ENCODE results near the gene ZNFX1. TPM values are rescaled to one million over a fixed set of nuclear protein-coding genes. Genes with fewer than 3 reads are reported as not detected.
A peak's percentile ranks its signal among the peaks of the same experiment; 100 is the strongest.

The ZNFX1 gene
- polyA plus RNA-seq, 1 donor from 2014 or later: 5.4 TPM

- Histone ChIP-seq H2AFZ (ENCODE audit: low read depth, low read length) (no peak overlapping the region), H3K4me3 (ENCODE audit: low read length) (no peak overlapping the region), H3K27ac (ENCODE audit: low read length) (no peak overlapping the region), H3K79me2 (replicated peaks; ENCODE audit: insufficient read depth, low read length) (no peaks in the 10 kb centered on the region), H3K9me3 (ENCODE audit: low read length) (no peaks in the 10 kb centered on the region), H3K9ac (ENCODE audit: low read length) (no peak overlapping the region), H3K27me3 (ENCODE audit: insufficient read depth, low read depth, low read length) (no peaks in the 10 kb centered on the region), H3K4me2 (ENCODE audit: low read length) (no peak overlapping the region), H3K9me2 (ENCODE audit: insufficient read depth, low read length) (no peaks in the 10 kb centered on the region), H4K20me1 (ENCODE audit: insufficient read depth) (no peaks in the 10 kb centered on the region), H3F3A (ENCODE audit: insufficient read depth, low read length, poor library complexity, severe bottlenecking) (no peaks in the 10 kb centered on the region), H3K36me3 (ENCODE audit: insufficient read depth, low read length) (peaks cover 14% of the 10 kb centered on the region)
- TF ChIP-seq, protein P1, sequence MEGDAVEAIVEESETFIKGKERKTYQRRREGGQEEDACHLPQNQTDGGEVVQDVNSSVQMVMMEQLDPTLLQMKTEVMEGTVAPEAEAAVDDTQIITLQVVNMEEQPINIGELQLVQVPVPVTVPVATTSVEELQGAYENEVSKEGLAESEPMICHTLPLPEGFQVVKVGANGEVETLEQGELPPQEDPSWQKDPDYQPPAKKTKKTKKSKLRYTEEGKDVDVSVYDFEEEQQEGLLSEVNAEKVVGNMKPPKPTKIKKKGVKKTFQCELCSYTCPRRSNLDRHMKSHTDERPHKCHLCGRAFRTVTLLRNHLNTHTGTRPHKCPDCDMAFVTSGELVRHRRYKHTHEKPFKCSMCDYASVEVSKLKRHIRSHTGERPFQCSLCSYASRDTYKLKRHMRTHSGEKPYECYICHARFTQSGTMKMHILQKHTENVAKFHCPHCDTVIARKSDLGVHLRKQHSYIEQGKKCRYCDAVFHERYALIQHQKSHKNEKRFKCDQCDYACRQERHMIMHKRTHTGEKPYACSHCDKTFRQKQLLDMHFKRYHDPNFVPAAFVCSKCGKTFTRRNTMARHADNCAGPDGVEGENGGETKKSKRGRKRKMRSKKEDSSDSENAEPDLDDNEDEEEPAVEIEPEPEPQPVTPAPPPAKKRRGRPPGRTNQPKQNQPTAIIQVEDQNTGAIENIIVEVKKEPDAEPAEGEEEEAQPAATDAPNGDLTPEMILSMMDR (IDR thresholded peaks at IDR 0.05; ENCODE audit: poor library complexity, severe bottlenecking): peak; percentile 56
- peak; percentile 46 for TF ChIP-seq SMC3 (conservative IDR thresholded peaks at IDR 0.05; ENCODE audit: poor library complexity)
- TF ChIP-seq MXI1 (conservative IDR thresholded peaks at IDR 0.05; ENCODE audit: poor library complexity, severe bottlenecking): no peak
- TF ChIP-seq REST (IDR thresholded peaks at IDR 0.05; ENCODE audit: borderline replicate concordance): no peak
- TF ChIP-seq POLR2AphosphoS5 (IDR thresholded peaks at IDR 0.05): no peak
- no peak for TF ChIP-seq TAF1 (IDR thresholded peaks at IDR 0.05; ENCODE audit: low read depth)
- no peak for TF ChIP-seq EP300 (conservative IDR thresholded peaks at IDR 0.05; ENCODE audit: poor library complexity, severe bottlenecking)
- peak; percentile 38 for TF ChIP-seq RAD21 (conservative IDR thresholded peaks at IDR 0.05)
- no peak for TF ChIP-seq EZH2 (IDR thresholded peaks at IDR 0.05; ENCODE audit: borderline replicate concordance, insufficient read depth, low read length, poor library complexity, severe bottlenecking)
Observed at GRCh38 chr20:49245921-49246740, 31.7 kb downstream of the ZNFX1 start.

DNA sequence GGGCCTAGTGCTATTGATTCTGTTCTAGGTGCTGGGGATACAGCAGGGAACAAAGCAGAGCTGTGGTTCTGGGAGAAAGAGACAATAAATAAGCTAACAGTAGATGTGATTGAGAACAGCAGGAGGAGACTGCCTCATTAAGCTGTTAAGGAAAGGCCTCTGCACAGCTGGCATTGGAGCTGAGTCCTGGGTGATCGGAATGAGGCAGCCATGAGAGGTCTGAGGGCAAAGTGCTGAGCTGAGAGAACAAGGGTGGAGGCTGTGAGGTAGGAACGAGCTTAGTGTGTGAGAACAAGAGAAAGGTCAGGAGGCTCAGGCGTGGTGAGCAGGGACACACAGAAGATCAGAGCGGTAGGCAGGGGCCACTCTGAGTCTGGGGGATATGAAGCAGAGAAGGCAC, 40.3 kb downstream of the ZNFX1 start:
- Histone ChIP-seq H3K4me2 (ENCODE audit: low read length) (no peak overlapping the region), H3K36me3 (ENCODE audit: insufficient read depth, low read length) (peaks cover 7% of the 10 kb centered on the region), H4K20me1 (ENCODE audit: insufficient read depth) (no peaks in the 10 kb centered on the region), H3K27ac (ENCODE audit: low read length) (no peak overlapping the region), H3K79me2 (replicated peaks; ENCODE audit: insufficient read depth, low read length) (no peaks in the 10 kb centered on the region), H3K9me3 (ENCODE audit: low read length) (no peaks in the 10 kb centered on the region), H3F3A (ENCODE audit: insufficient read depth, low read length, poor library complexity, severe bottlenecking) (no peaks in the 10 kb centered on the region), H3K4me3 (ENCODE audit: low read length) (no peak overlapping the region), H3K9me2 (ENCODE audit: insufficient read depth, low read length) (no peaks in the 10 kb centered on the region), H3K27me3 (ENCODE audit: insufficient read depth, low read depth, low read length) (no peaks in the 10 kb centered on the region), H2AFZ (ENCODE audit: low read depth, low read length) (no peak overlapping the region), H3K9ac (ENCODE audit: low read length) (no peak overlapping the region)
- TF ChIP-seq POLR2AphosphoS5 (IDR thresholded peaks at IDR 0.05): no peak
- TF ChIP-seq EZH2 (IDR thresholded peaks at IDR 0.05; ENCODE audit: borderline replicate concordance, insufficient read depth, low read length, poor library complexity, severe bottlenecking): no peak
- TF ChIP-seq, protein P1 (IDR thresholded peaks at IDR 0.05; ENCODE audit: poor library complexity, severe bottlenecking): no peak
- no peak for TF ChIP-seq MXI1 (conservative IDR thresholded peaks at IDR 0.05; ENCODE audit: poor library complexity, severe bottlenecking)
- no peak for TF ChIP-seq TAF1 (IDR thresholded peaks at IDR 0.05; ENCODE audit: low read depth)
- TF ChIP-seq RAD21 (conservative IDR thresholded peaks at IDR 0.05): no peak

Measured in neural cell (in vitro differentiated cells).